Activated naive CD8-positive, alpha-beta T cell treated with anti-CD3 and anti-CD28 coated beads, Interleukin-2, amount 10 ng/mL, durations not matched to agents 7 days and 5 days (primary cell): ENCODE results near the gene ITPR3. TPM values are rescaled to one million over a fixed set of nuclear protein-coding genes. Genes with fewer than 3 reads are reported as not detected.
A peak's percentile ranks its signal among the peaks of the same experiment; 100 is the strongest.
"Not testable (repeated sequence)": the region's sequence is repeated elsewhere in the genome, so short reads cannot be mapped to it uniquely, and the experiment has no call there.

ENCODE experiments used
- ATAC-seq: fragments of 150-1000 bp; cut with Tn5 transposase; one replicate; pipeline ENCODE4 v1.10.0; 2021; ENCODE audit warnings: low read depth, moderate library complexity
- POLR2A ChIA-PET: fragments of 350-600 bp; sonication (Branson Sonifier 250); formaldehyde crosslinking; loops from one replicate; lab custom pipeline; 2021; ENCODE audit warnings: antibody characterized with exemption; lab: Charles Lee
- DNase-seq: peaks from one replicate; pipeline ENCODE4 v3.0.0; 2021
- H3K27ac Mint-ChIP-seq: one replicate; pipeline ENCODE4 v1.8.0; 2022; ENCODE audit warnings: mild to moderate bottlenecking, mixed read lengths
- H3K27me3 Mint-ChIP-seq: one replicate; pipeline ENCODE4 v1.8.0; 2022; ENCODE audit warnings: mild to moderate bottlenecking, moderate library complexity, mixed read lengths
- H3K36me3 Mint-ChIP-seq: one replicate; pipeline ENCODE4 v1.8.0; 2021; ENCODE audit warnings: mild to moderate bottlenecking, mixed read lengths
- H3K4me1 Mint-ChIP-seq: one replicate; pipeline ENCODE4 v1.8.0; 2021; ENCODE audit warnings: mixed read lengths
- H3K4me3 Mint-ChIP-seq: one replicate; pipeline ENCODE4 v1.8.0; 2022; ENCODE audit warnings: mild to moderate bottlenecking, moderate library complexity, mixed read lengths
- H3K9me3 Mint-ChIP-seq: one replicate; pipeline ENCODE4 v1.8.0; 2021; ENCODE audit warnings: mixed read lengths
- total RNA-seq, 2 experiments: library from RNA; stranded (reverse); gene quantifications; one replicate each; pipeline ENCODE4 v1.2.3, GENCODE V29; 2021

Gene ITPR3
- total RNA-seq, 2 experiments from 2014 or later, result 61.4 to 61.8 TPM

GRCh38 chr6:33593414-33593727 lies 27.8 kb upstream of the ITPR3 start:
- ATAC-seq (no peak), DNase-seq (no peak)
- peaks cover 2% of the 10 kb centered on the region for H3K27me3 Mint-ChIP-seq
- H3K36me3 Mint-ChIP-seq, result no peaks in the 10 kb centered on the region
- H3K4me1 Mint-ChIP-seq, result peaks cover 28% of the 10 kb centered on the region
- H3K27ac Mint-ChIP-seq, result peak overlapping the region; percentile 72
- no peaks in the 10 kb centered on the region for H3K9me3 Mint-ChIP-seq
- POLR2A ChIA-PET, result interaction anchor here (0.7 to 2.3 kb wide), 2 partner anchors 23 to 28 kb away, joined by 3 to 11 read pairs; partner anchors contain the start of gene ITPR3
- peak overlapping the region; percentile 72 for H3K4me3 Mint-ChIP-seq

- Mint-ChIP-seq H3K27me3 (peaks cover 2% of the 10 kb centered on the region), H3K4me3 (no peak overlapping the region), H3K27ac (no peak overlapping the region), H3K4me1 (peaks cover 25% of the 10 kb centered on the region), H3K9me3 (no peaks in the 10 kb centered on the region), H3K36me3 (no peaks in the 10 kb centered on the region)
- POLR2A ChIA-PET, result interaction anchor here (0.7 to 1.3 kb wide), 2 partner anchors 9 to 460 kb away, joined by 3 to 4 read pairs; no protein-coding TSS in a partner anchor
- ATAC-seq (no peak), DNase-seq (no peak)
Observed at GRCh38 chr6:33595001-33595846, 25.9 kb upstream of the ITPR3 start.

- DNase-seq, H3K4me3 Mint-ChIP-seq, H3K27me3 Mint-ChIP-seq, H3K36me3 Mint-ChIP-seq, H3K9me3 Mint-ChIP-seq: not testable (repeated sequence)
- Mint-ChIP-seq H3K27ac (peak overlapping the region; percentile 65), H3K4me1 (peaks cover 20% of the 10 kb centered on the region)
- POLR2A ChIA-PET, result interaction anchor here (1.1 kb wide), 1 partner anchor 22 kb away, joined by 3 read pairs; no protein-coding TSS in a partner anchor
- peak; percentile 62 for ATAC-seq
Observed at GRCh38 chr6:33596894-33597293, 24.2 kb upstream of the ITPR3 start.

- no peak overlapping the region for H3K4me3 Mint-ChIP-seq
- H3K27ac Mint-ChIP-seq, result no peak overlapping the region
- DNase-seq (no peak), ATAC-seq (no peak)
- no peaks in the 10 kb centered on the region for H3K36me3 Mint-ChIP-seq
- POLR2A ChIA-PET, result no interaction called here
- H3K9me3 Mint-ChIP-seq, result no peaks in the 10 kb centered on the region
- peaks cover 2% of the 10 kb centered on the region for H3K27me3 Mint-ChIP-seq
- H3K4me1 Mint-ChIP-seq, result peaks cover 14% of the 10 kb centered on the region
Observed at GRCh38 chr6:33597551-33598322, 23.4 kb upstream of the ITPR3 start.

- H3K9me3 Mint-ChIP-seq, result no peaks in the 10 kb centered on the region
- no peak overlapping the region for H3K27ac Mint-ChIP-seq
- peaks cover 13% of the 10 kb centered on the region for H3K4me1 Mint-ChIP-seq
- POLR2A ChIA-PET, result interaction anchor here (1.2 kb wide), 1 partner anchor 15 kb away, joined by 4 read pairs; no protein-coding TSS in a partner anchor
- ATAC-seq (no peak), DNase-seq (no peak)
- H3K4me3 Mint-ChIP-seq, result no peak overlapping the region
- H3K36me3 Mint-ChIP-seq, result no peaks in the 10 kb centered on the region
- peaks cover 7% of the 10 kb centered on the region for H3K27me3 Mint-ChIP-seq
Observed at GRCh38 chr6:33599413-33599938, 21.6 kb upstream of the ITPR3 start.

GRCh38 chr6:33600761-33601160 lies 20.4 kb upstream of the ITPR3 start:
- ATAC-seq, result no peak
- POLR2A ChIA-PET, result no interaction called here
- no peak overlapping the region for H3K4me3 Mint-ChIP-seq
- DNase-seq, result no peak
- peaks cover 7% of the 10 kb centered on the region for H3K27me3 Mint-ChIP-seq
- no peak overlapping the region for H3K27ac Mint-ChIP-seq
- H3K9me3 Mint-ChIP-seq, result no peaks in the 10 kb centered on the region
- H3K4me1 Mint-ChIP-seq, result peaks cover 11% of the 10 kb centered on the region
- no peaks in the 10 kb centered on the region for H3K36me3 Mint-ChIP-seq

- DNase-seq (no peak), ATAC-seq (no peak)
- H3K27ac Mint-ChIP-seq, result no peak overlapping the region
- peaks cover 7% of the 10 kb centered on the region for H3K27me3 Mint-ChIP-seq
- H3K4me3 Mint-ChIP-seq, result no peak overlapping the region
- POLR2A ChIA-PET, result no interaction called here
- no peaks in the 10 kb centered on the region for H3K9me3 Mint-ChIP-seq
- H3K36me3 Mint-ChIP-seq, result no peaks in the 10 kb centered on the region
- H3K4me1 Mint-ChIP-seq, result peaks cover 3% of the 10 kb centered on the region
Observed at GRCh38 chr6:33602180-33602579, 18.9 kb upstream of the ITPR3 start.

GRCh38 chr6:33604941-33605854 lies 15.9 kb upstream of the ITPR3 start:
- POLR2A ChIA-PET, result interaction anchor here (0.6 kb wide), 1 partner anchor 27 kb away, joined by 3 read pairs; no protein-coding TSS in a partner anchor
- peaks cover 10% of the 10 kb centered on the region for H3K27me3 Mint-ChIP-seq
- no peak for DNase-seq
- no peak for ATAC-seq
- no peak overlapping the region for H3K4me3 Mint-ChIP-seq
- H3K36me3 Mint-ChIP-seq, result no peaks in the 10 kb centered on the region
- H3K4me1 Mint-ChIP-seq, result peaks cover 1% of the 10 kb centered on the region
- no peak overlapping the region for H3K27ac Mint-ChIP-seq
- no peaks in the 10 kb centered on the region for H3K9me3 Mint-ChIP-seq

- DNase-seq (no peak), ATAC-seq (no peak)
- POLR2A ChIA-PET, result interaction anchor here (1.6 to 2.7 kb wide), 2 partner anchors 15 to 22 kb away, joined by 8 to 10 read pairs; partner anchors contain the start of gene ITPR3
- Mint-ChIP-seq H3K27ac (no peak overlapping the region), H3K4me1 (peaks cover 1% of the 10 kb centered on the region), H3K27me3 (peaks cover 8% of the 10 kb centered on the region), H3K4me3 (no peak overlapping the region), H3K36me3 (no peaks in the 10 kb centered on the region), H3K9me3 (no peaks in the 10 kb centered on the region)
Observed at GRCh38 chr6:33606642-33607041, 14.5 kb upstream of the ITPR3 start.

- no peak overlapping the region for H3K4me3 Mint-ChIP-seq
- H3K9me3 Mint-ChIP-seq, result no peaks in the 10 kb centered on the region
- H3K36me3 Mint-ChIP-seq, result no peaks in the 10 kb centered on the region
- H3K27ac Mint-ChIP-seq, result no peak overlapping the region
- no peak for DNase-seq
- H3K27me3 Mint-ChIP-seq, result peaks cover 8% of the 10 kb centered on the region
- no peak for ATAC-seq
- POLR2A ChIA-PET, result interaction anchor here (1.1 to 2.7 kb wide), 4 partner anchors 14 to 22 kb away, joined by 4 to 10 read pairs (median 6); partner anchors contain the start of gene ITPR3
- H3K4me1 Mint-ChIP-seq, result peaks cover 1% of the 10 kb centered on the region
Observed at GRCh38 chr6:33607126-33607783, 13.9 kb upstream of the ITPR3 start.

- Mint-ChIP-seq H3K36me3 (no peaks in the 10 kb centered on the region), H3K27me3 (peaks cover 8% of the 10 kb centered on the region), H3K4me3 (no peak overlapping the region), H3K9me3 (no peaks in the 10 kb centered on the region), H3K4me1 (no peaks in the 10 kb centered on the region), H3K27ac (no peak overlapping the region)
- peak; percentile 45 for DNase-seq
- no peak for ATAC-seq
- POLR2A ChIA-PET, result interaction anchor here (0.6 to 2.7 kb wide), 5 partner anchors 13 to 23 kb away, joined by 3 to 10 read pairs (median 5); partner anchors contain the start of gene ITPR3
Observed at GRCh38 chr6:33607784-33608161, 13.3 kb upstream of the ITPR3 start.

GRCh38 chr6:33609019-33609418 lies 12.1 kb upstream of the ITPR3 start:
- Mint-ChIP-seq H3K36me3 (no peaks in the 10 kb centered on the region), H3K9me3 (no peaks in the 10 kb centered on the region), H3K4me3 (no peak overlapping the region), H3K27ac (no peak overlapping the region), H3K4me1 (no peaks in the 10 kb centered on the region), H3K27me3 (peaks cover 4% of the 10 kb centered on the region)
- ATAC-seq (no peak), DNase-seq (no peak)
- POLR2A ChIA-PET, result no interaction called here
